Activated T-cell treated with anti-CD3 and anti-CD28 coated beads, Interleukin-2, amount 50 U/mL, for 4 hours (primary cell): ENCODE measurements around the gene GSX2. TPM values are rescaled to one million over a fixed set of nuclear protein-coding genes. Genes with fewer than 3 reads are reported as not detected.

Experiments
- ATAC-seq, 2 donors: fragments of 200-7000 bp; cut with Tn5 transposase; one replicate each; pipeline ENCODE4 v1.10.0; 2021
- DNase-seq: peaks from one replicate; pipeline ENCODE4 v3.0.0-alpha.2; 2020
- H3K27me3 Mint-ChIP-seq: one replicate; pipeline ENCODE4 v1.8.0; 2021; ENCODE audit warnings: low read depth, mixed read lengths
- H3K36me3 Mint-ChIP-seq: one replicate; pipeline ENCODE4 v1.8.0; 2022; ENCODE audit warnings: mixed read lengths; ENCODE audit not compliant: insufficient read depth
- H3K4me1 Mint-ChIP-seq: one replicate; pipeline ENCODE4 v1.8.0; 2021; ENCODE audit warnings: low read depth, mixed read lengths
- H3K4me3 Mint-ChIP-seq: one replicate; pipeline ENCODE4 v1.8.0; 2021; ENCODE audit warnings: mild to moderate bottlenecking, moderate library complexity, mixed read lengths
- H3K9me3 Mint-ChIP-seq: one replicate; pipeline ENCODE4 v1.8.0; 2021; ENCODE audit warnings: mixed read lengths
- total RNA-seq, 3 donors: library from RNA; stranded (reverse); gene quantifications; one replicate each; pipeline ENCODE4 v1.2.1, GENCODE V29; 2021

Gene GSX2
- total RNA-seq, 3 donors from 2014 or later = not detected

DNA sequence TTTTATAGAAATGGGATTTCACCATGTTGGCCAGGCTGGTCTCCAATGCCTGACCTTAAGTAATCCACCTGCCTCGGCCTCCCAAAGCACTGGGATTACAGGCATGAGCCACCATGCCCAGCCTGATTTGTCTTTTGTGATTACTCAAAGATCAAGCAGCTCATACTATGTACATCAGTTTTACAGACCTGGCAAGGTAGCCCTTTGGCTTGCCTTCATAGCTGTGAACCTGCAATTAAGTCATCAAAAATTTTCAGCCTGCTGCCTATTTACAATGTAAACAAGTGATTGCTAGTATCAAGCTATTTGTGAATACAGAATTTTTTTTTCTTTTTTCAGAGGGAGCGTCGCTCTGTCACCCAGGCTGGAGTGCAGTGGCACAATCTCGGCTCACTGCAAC lies 46.2 kb downstream of the GSX2 start:
- Mint-ChIP-seq H3K36me3 (no peaks in the 10 kb centered on the region), H3K4me3 (no peak overlapping the region), H3K9me3 (no peaks in the 10 kb centered on the region), H3K4me1 (peaks cover 7% of the 10 kb centered on the region), H3K27me3 (peaks cover 4% of the 10 kb centered on the region)
- DNase-seq = no peak
- ATAC-seq = no peak

DNA sequence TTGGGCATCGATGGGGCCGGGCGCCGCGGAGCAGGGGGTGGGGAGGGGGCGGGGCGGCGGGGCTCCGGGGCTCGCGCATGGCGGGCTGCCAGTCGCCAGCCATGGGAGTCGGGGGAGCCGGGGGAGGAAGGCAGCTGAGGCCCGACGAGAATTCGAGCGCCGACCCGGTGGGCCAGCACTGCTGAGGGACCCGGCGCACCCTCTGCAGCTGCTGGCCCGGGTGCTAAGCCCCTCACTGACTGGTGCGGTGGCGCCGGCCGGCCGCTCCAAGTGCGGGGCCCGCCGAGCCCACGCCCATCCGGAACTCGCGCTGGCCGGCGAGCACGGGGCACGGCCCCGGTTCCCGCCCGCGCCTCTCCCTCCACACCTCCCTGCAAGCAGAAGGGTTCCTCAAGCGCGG lies 49.4 kb downstream of the GSX2 start:
- H3K9me3 Mint-ChIP-seq = no peaks in the 10 kb centered on the region
- no peaks in the 10 kb centered on the region for H3K36me3 Mint-ChIP-seq
- H3K4me1 Mint-ChIP-seq = peaks cover 7% of the 10 kb centered on the region
- peaks cover 6% of the 10 kb centered on the region for H3K27me3 Mint-ChIP-seq
- no peak overlapping the region for H3K4me3 Mint-ChIP-seq
- no peak for DNase-seq
- no peak for ATAC-seq

Other genes with a start within 250 kb of the GSX2 start
- 10 to 100 TPM; 25.6 to 28.8 (median 27.7) TPM for gene CHIC2, start 35.6 kb upstream of the GSX2 start, total RNA-seq
- under 1 TPM; 0.05 to 0.22 (median 0.11) TPM for gene PDGFRA, start 129.1 kb downstream of the GSX2 start, total RNA-seq